HG03442 (cell line): ENCODE measurements around the gene ASIC5.

Experiments used
- ATAC-seq: cut with Tn5 transposase; IDR thresholded peaks from one replicate; pipeline ENCODE4 v1.9.1; 2021; ENCODE audit warnings: mild to moderate bottlenecking, moderate library complexity; ENCODE audit not compliant: unreplicated experiment

Gene ASIC5

GRCh38 chr4:155883895-155884294, 17.8 kb upstream of the ASIC5 start:
- ATAC-seq = no peak

- no peak for ATAC-seq
Measured at GRCh38 chr4:155881555-155881954, 15.5 kb upstream of the ASIC5 start.

- ATAC-seq = no peak
Measured at GRCh38 chr4:155879767-155880166, 13.7 kb upstream of the ASIC5 start.

- no peak for ATAC-seq
Measured at GRCh38 chr4:155878611-155879010, 12.5 kb upstream of the ASIC5 start.

GRCh38 chr4:155877971-155878370, 11.9 kb upstream of the ASIC5 start:
- no peak for ATAC-seq

- no peak for ATAC-seq
Measured at GRCh38 chr4:155875878-155876277, 9.8 kb upstream of the ASIC5 start.

GRCh38 chr4:155855897-155856296, 10.2 kb downstream of the ASIC5 start:
- ATAC-seq = no peak

- ATAC-seq = no peak
Measured at GRCh38 chr4:155854582-155855226, 11.4 kb downstream of the ASIC5 start.

GRCh38 chr4:155853189-155853588, 12.9 kb downstream of the ASIC5 start:
- ATAC-seq = no peak

GRCh38 chr4:155849042-155849441, 17.0 kb downstream of the ASIC5 start:
- no peak for ATAC-seq

- ATAC-seq = no peak
Measured at GRCh38 chr4:155846929-155847328, 19.1 kb downstream of the ASIC5 start.

GRCh38 chr4:155842080-155842479, 24.0 kb downstream of the ASIC5 start:
- no peak for ATAC-seq

- ATAC-seq = peak; percentile 72
Measured at GRCh38 chr4:155837203-155837796, 28.8 kb downstream of the ASIC5 start.

GRCh38 chr4:155832664-155833063, 33.4 kb downstream of the ASIC5 start:
- ATAC-seq = no peak

- no peak for ATAC-seq
Measured at GRCh38 chr4:155828628-155829027, 37.4 kb downstream of the ASIC5 start.

- no peak for ATAC-seq
Measured at GRCh38 chr4:155822572-155822971, 43.5 kb downstream of the ASIC5 start.

GRCh38 chr4:155820887-155821518, 45.1 kb downstream of the ASIC5 start:
- ATAC-seq = no peak

- ATAC-seq = no peak
Measured at GRCh38 chr4:155819066-155819465, 47.0 kb downstream of the ASIC5 start.

- ATAC-seq = no peak
Measured at GRCh38 chr4:155818639-155819038, 47.4 kb downstream of the ASIC5 start.

GRCh38 chr4:155811083-155811482, 55.0 kb downstream of the ASIC5 start:
- ATAC-seq = no peak

- ATAC-seq = peak; percentile 98
Measured at GRCh38 chr4:155809835-155810234, 56.2 kb downstream of the ASIC5 start.

- ATAC-seq = no peak
Measured at GRCh38 chr4:155807021-155807420, 59.1 kb downstream of the ASIC5 start.
